MM.1S (cell line): ENCODE results near the gene MTHFD1L.
"Not testable (repeated sequence)": the region's sequence is repeated elsewhere in the genome, so short reads cannot be mapped to it uniquely, and the experiment has no call there.

ENCODE experiments used
- DNase-seq: peaks from one replicate; pipeline ENCODE4 v3.0.0-alpha.2; 2015
- H2AFZ ChIP-seq: fragments of 300-600 bp; sonication (generic); 2 replicates; pipeline ENCODE4 v1.6.0; 2016; ENCODE audit warnings: antibody characterized with exemption, low read length
- H3F3A ChIP-seq: fragments of 300-600 bp; sonication (generic); 2 replicates; pipeline ENCODE4 v1.6.1; 2016; ENCODE audit warnings: mild to moderate bottlenecking, antibody characterized with exemption, low read length, moderate library complexity, mixed read lengths; ENCODE audit not compliant: insufficient read depth
- H3K27ac ChIP-seq: fragments of 300-600 bp; sonication (generic); 2 replicates; pipeline ENCODE4 v1.5.1; 2016; ENCODE audit warnings: mild to moderate bottlenecking, low read length
- H3K27me3 ChIP-seq: fragments of 300-600 bp; sonication (generic); replicated peaks from 2 replicates; pipeline ENCODE4 v1.6.0; 2016; ENCODE audit warnings: low read length; ENCODE audit not compliant: insufficient read depth
- H3K36me3 ChIP-seq: fragments of 300-600 bp; sonication (generic); replicated peaks from 2 replicates; pipeline ENCODE4 v1.6.1; 2016; ENCODE audit warnings: mild to moderate bottlenecking, low read length, mixed read lengths; ENCODE audit not compliant: insufficient read depth
- H3K4me1 ChIP-seq: fragments of 300-600 bp; sonication (generic); 2 replicates; pipeline ENCODE4 v1.6.1; 2016; ENCODE audit warnings: low read length, mixed read lengths
- H3K4me2 ChIP-seq: fragments of 300-600 bp; sonication (generic); 2 replicates; pipeline ENCODE4 v1.6.0; 2016; ENCODE audit warnings: low read depth, low read length
- H3K4me3 ChIP-seq: fragments of 300-600 bp; sonication (generic); 2 replicates; pipeline ENCODE4 v1.5.1; 2016; ENCODE audit warnings: low read length, mixed read lengths
- H3K79me2 ChIP-seq: fragments of 300-600 bp; sonication (generic); 2 replicates; pipeline ENCODE4 v1.6.1; 2016; ENCODE audit warnings: mixed run types, low read length, mixed read lengths
- H3K9ac ChIP-seq: fragments of 300-600 bp; sonication (generic); 2 replicates; pipeline ENCODE4 v1.6.1; 2016; ENCODE audit warnings: low read length, mixed read lengths
- H3K9me2 ChIP-seq: fragments of 300-600 bp; sonication (generic); replicated peaks from 2 replicates; pipeline ENCODE4 v1.6.1; 2016; ENCODE audit warnings: mild to moderate bottlenecking, low read length, mixed read lengths; ENCODE audit not compliant: insufficient read depth
- H3K9me3 ChIP-seq: fragments of 300-600 bp; sonication (generic); replicated peaks from 2 replicates; pipeline ENCODE4 v1.6.1; 2016; ENCODE audit warnings: mild to moderate bottlenecking, low read length, mixed read lengths; ENCODE audit not compliant: insufficient read depth
- H4K20me1 ChIP-seq: fragments of 300-600 bp; sonication (generic); 2 replicates; pipeline ENCODE4 v1.6.1; 2016; ENCODE audit warnings: mild to moderate bottlenecking, low read length, moderate library complexity, mixed read lengths; ENCODE audit not compliant: insufficient read depth
- EZH2 ChIP-seq: fragments of 300-600 bp; sonication (generic); optimal IDR thresholded peaks from 2 replicates; pipeline ENCODE3; 2017; ENCODE audit warnings: low read depth, mild to moderate bottlenecking, antibody characterized with exemption, low read length, mixed read lengths
- EZH2phosphoT487 ChIP-seq: fragments of 300-600 bp; sonication (generic); IDR thresholded peaks from 2 replicates; pipeline ENCODE4 v1.6.1; 2018; ENCODE audit warnings: antibody characterized with exemption, low read length
- TF ChIP-seq, protein P1 (sequence below): fragments of 300-600 bp; sonication (generic); IDR thresholded peaks from 2 replicates; pipeline ENCODE4 v1.5.1; 2016; ENCODE audit warnings: antibody characterized with exemption, low read length, mixed read lengths

MTHFD1L gene

DNA sequence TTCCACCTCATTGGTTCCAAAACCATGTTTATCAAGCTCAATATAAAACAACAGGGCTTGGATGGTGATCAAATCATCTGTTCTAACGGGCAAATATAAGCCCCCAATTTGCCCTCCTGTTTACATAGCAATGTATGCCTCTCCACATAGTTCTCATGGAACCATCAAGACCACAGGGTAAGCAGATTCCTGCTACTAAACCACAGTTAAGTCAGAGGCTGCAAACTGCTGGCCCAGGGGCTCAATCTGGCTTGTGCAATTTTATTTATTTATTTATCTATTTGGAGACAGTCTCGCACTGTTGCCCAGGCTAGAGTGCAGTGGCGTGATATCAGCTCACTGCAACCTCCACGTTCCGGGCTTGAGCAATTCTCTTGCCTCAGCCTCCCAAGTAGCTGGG lies 18.9 kb upstream of the MTHFD1L start:
- Histone ChIP-seq H3K4me2 (no peak overlapping the region), H3K27me3 (no peaks in the 10 kb centered on the region), H4K20me1 (no peaks in the 10 kb centered on the region), H3K9me2 (no peaks in the 10 kb centered on the region), H3K79me2 (no peaks in the 10 kb centered on the region), H3K27ac (no peak overlapping the region), H3K9ac (no peak overlapping the region), H3F3A (no peaks in the 10 kb centered on the region), H3K4me3 (no peak overlapping the region), H2AFZ (no peak overlapping the region), H3K4me1 (no peaks in the 10 kb centered on the region), H3K36me3 (no peaks in the 10 kb centered on the region), H3K9me3 (no peaks in the 10 kb centered on the region)
- TF ChIP-seq, protein P1, sequence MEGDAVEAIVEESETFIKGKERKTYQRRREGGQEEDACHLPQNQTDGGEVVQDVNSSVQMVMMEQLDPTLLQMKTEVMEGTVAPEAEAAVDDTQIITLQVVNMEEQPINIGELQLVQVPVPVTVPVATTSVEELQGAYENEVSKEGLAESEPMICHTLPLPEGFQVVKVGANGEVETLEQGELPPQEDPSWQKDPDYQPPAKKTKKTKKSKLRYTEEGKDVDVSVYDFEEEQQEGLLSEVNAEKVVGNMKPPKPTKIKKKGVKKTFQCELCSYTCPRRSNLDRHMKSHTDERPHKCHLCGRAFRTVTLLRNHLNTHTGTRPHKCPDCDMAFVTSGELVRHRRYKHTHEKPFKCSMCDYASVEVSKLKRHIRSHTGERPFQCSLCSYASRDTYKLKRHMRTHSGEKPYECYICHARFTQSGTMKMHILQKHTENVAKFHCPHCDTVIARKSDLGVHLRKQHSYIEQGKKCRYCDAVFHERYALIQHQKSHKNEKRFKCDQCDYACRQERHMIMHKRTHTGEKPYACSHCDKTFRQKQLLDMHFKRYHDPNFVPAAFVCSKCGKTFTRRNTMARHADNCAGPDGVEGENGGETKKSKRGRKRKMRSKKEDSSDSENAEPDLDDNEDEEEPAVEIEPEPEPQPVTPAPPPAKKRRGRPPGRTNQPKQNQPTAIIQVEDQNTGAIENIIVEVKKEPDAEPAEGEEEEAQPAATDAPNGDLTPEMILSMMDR, result no peak
- no peak for TF ChIP-seq EZH2phosphoT487
- no peak for TF ChIP-seq EZH2
- no peak for DNase-seq

DNA sequence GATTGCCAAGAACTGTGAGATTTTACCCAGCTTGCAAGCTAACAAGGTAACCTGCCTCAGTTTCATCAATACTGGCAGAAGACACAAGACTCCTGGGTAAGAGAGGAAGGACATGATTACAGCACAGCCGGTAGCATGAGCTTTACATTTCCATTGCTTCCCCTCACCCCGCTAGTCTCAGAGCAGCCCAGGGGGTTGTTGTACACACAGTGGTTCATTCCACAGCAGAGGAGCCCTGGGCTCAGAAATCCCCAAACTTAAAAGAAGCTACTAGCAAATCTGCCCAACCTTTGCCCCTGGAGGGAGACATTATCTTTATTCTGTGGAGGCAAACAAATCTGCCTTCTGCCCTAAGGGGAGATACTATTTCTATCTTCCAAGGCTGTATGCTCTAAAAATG lies 17.1 kb upstream of the MTHFD1L start:
- no peaks in the 10 kb centered on the region for H3K9me2 ChIP-seq
- H3K79me2 ChIP-seq, result no peaks in the 10 kb centered on the region
- no peak for DNase-seq
- TF ChIP-seq, protein P1, result no peak
- TF ChIP-seq EZH2phosphoT487 (no peak), EZH2 (no peak)
- no peak overlapping the region for H3K27ac ChIP-seq
- H3K36me3 ChIP-seq, result no peaks in the 10 kb centered on the region
- H3K4me1 ChIP-seq, result no peaks in the 10 kb centered on the region
- no peak overlapping the region for H2AFZ ChIP-seq
- H3K4me2 ChIP-seq, result no peak overlapping the region
- no peaks in the 10 kb centered on the region for H3K9me3 ChIP-seq
- H3K9ac ChIP-seq, result no peak overlapping the region
- H3K4me3 ChIP-seq, result no peak overlapping the region
- H3K27me3 ChIP-seq, result no peaks in the 10 kb centered on the region
- H4K20me1 ChIP-seq, result no peaks in the 10 kb centered on the region
- no peaks in the 10 kb centered on the region for H3F3A ChIP-seq

DNA sequence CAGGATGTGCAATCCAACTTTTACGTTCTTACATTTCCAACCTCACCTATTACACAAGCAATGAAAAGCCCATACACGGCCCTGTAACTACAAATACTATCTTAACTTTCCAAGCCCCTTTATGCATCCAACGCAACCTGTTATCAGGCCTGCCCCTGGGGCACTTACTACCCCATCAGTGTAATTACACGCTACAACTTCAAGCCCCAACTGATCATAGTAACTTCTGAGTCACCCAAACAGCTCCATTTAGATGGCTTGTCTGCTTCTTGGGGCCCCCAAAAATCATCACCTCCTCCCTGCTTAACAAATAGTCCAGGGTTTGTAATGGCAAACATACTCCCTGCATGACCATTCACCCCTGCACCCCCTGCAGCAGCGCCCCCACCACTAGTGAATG lies 11.1 kb upstream of the MTHFD1L start:
- H3K36me3 ChIP-seq, H3K9ac ChIP-seq, H3K27ac ChIP-seq, H2AFZ ChIP-seq, H3K79me2 ChIP-seq, H3K9me3 ChIP-seq, H3K9me2 ChIP-seq, H4K20me1 ChIP-seq, H3F3A ChIP-seq, H3K27me3 ChIP-seq, H3K4me1 ChIP-seq, H3K4me2 ChIP-seq, DNase-seq, H3K4me3 ChIP-seq: not testable (repeated sequence)

DNA sequence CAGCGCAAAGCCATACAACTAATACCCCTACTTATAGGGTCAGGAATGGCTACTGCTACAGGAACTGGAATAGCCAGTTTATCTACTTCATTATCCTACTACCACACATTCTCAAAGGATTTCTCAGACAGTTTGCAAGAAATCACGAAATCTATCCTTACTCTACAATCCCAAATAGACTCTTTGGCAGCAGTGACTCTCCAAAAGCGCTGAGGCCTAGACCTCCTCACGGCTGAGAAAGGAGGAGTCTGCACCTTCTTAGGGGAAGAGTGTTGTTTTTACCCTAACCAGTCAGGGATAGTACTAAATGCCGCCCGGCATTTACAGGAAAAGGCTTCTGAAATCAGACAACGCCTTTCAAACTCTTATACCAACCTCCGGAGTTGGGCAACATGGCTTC lies 10.3 kb upstream of the MTHFD1L start:
- not testable (repeated sequence) for H3K9me2 ChIP-seq, DNase-seq, H3K9ac ChIP-seq, H3K79me2 ChIP-seq, H3F3A ChIP-seq, H3K4me2 ChIP-seq, H3K36me3 ChIP-seq, H3K9me3 ChIP-seq, H3K4me3 ChIP-seq, H3K27me3 ChIP-seq, H2AFZ ChIP-seq, H3K27ac ChIP-seq, H3K4me1 ChIP-seq, H4K20me1 ChIP-seq
